Fibroblast of upper back skin (primary cell): ENCODE measurements around the gene PLCD1.
"Not testable (repeated sequence)": the region's sequence is repeated elsewhere in the genome, so short reads cannot be mapped to it uniquely, and the experiment has no call there.

ENCODE experiments used
- DNase-seq: peaks from one replicate; pipeline ENCODE4 v3.0.0-alpha.2; 2013

The PLCD1 gene

GRCh38 chr3:38029400-38030125 lies at the start of gene PLCD1:
PLCD1 (minus strand) TSS chr3:38029642; CDS start chr3:38029539, 103 bp downstream.
- DNase-seq: peak; percentile 57

GRCh38 chr3:38077073-38077472 lies 47.6 kb upstream of the PLCD1 start:
- DNase-seq: not testable (repeated sequence)

GRCh38 chr3:38070013-38070412 lies 40.6 kb upstream of the PLCD1 start:
- no peak for DNase-seq

- DNase-seq: no peak
Observed at GRCh38 chr3:38067508-38068233, 38.2 kb upstream of the PLCD1 start.

GRCh38 chr3:38064453-38064852 lies 35.0 kb upstream of the PLCD1 start:
- not testable (repeated sequence) for DNase-seq

GRCh38 chr3:38062809-38063208 lies 33.4 kb upstream of the PLCD1 start:
- no peak for DNase-seq

- DNase-seq: no peak
Observed at GRCh38 chr3:38059591-38059990, 30.1 kb upstream of the PLCD1 start.

- no peak for DNase-seq
Observed at GRCh38 chr3:38059148-38059547, 29.7 kb upstream of the PLCD1 start.

- no peak for DNase-seq
Observed at GRCh38 chr3:38054499-38055001, 25.1 kb upstream of the PLCD1 start.

- DNase-seq: not testable (repeated sequence)
Observed at GRCh38 chr3:38053813-38054498, 24.5 kb upstream of the PLCD1 start.

GRCh38 chr3:38053286-38053685 lies 23.8 kb upstream of the PLCD1 start:
- not testable (repeated sequence) for DNase-seq

GRCh38 chr3:38051131-38051530 lies 21.7 kb upstream of the PLCD1 start:
- no peak for DNase-seq

- DNase-seq: no peak
Observed at GRCh38 chr3:38049358-38050126, 20.1 kb upstream of the PLCD1 start.

- DNase-seq: no peak
Observed at GRCh38 chr3:38047896-38048295, 18.5 kb upstream of the PLCD1 start.

- no peak for DNase-seq
Observed at GRCh38 chr3:38046821-38047220, 17.4 kb upstream of the PLCD1 start.

- DNase-seq: no peak
Observed at GRCh38 chr3:38046027-38046426, 16.6 kb upstream of the PLCD1 start.

GRCh38 chr3:38043486-38043885 lies 14.0 kb upstream of the PLCD1 start:
- DNase-seq: no peak

- DNase-seq: no peak
Observed at GRCh38 chr3:38040401-38040800, 11.0 kb upstream of the PLCD1 start.

GRCh38 chr3:38039899-38040261 lies 10.4 kb upstream of the PLCD1 start:
- DNase-seq: peak; percentile 18

- peak; percentile 48 for DNase-seq
Observed at GRCh38 chr3:38039101-38039898, 9.9 kb upstream of the PLCD1 start, which contains the start of gene DLEC1. DLEC1 (plus strand) TSS chr3:38039208; CDS start chr3:38039226, 18 bp downstream.

GRCh38 chr3:38038447-38038911 lies 9.0 kb upstream of the PLCD1 start:
- no peak for DNase-seq

- DNase-seq: no peak
Observed at GRCh38 chr3:38036906-38037305, 7.5 kb upstream of the PLCD1 start.
